RWPE2 (cell line): ENCODE data around the gene CSN1S1.

Experiments
- ATAC-seq: fragments of 200-7000 bp; cut with Tn5 transposase; 3 replicates; pipeline ENCODE4 v1.9.1; 2021; ENCODE audit warnings: low read depth
- DNase-seq: peaks from one replicate; pipeline ENCODE4 v3.0.0-alpha.2; 2020; ENCODE audit warnings: low spot score
- H3K27ac ChIP-seq: fragments of 450-650 bp; 2 replicates; pipeline ENCODE4 v1.5.1; 2017; ENCODE audit warnings: mild to moderate bottlenecking; ENCODE audit not compliant: poor library complexity, severe bottlenecking
- H3K27me3 ChIP-seq: fragments of 250-450 bp; sonication (Bioruptor Pico); 2 replicates; pipeline ENCODE4 v1.5.1; 2021; ENCODE audit warnings: mild to moderate bottlenecking, moderate library complexity; ENCODE audit not compliant: insufficient read depth, poor library complexity, severe bottlenecking
- H3K36me3 ChIP-seq: fragments of 250-450 bp; sonication (Bioruptor Pico); 2 replicates; pipeline ENCODE4 v1.5.1; 2020; ENCODE audit warnings: low read depth, mild to moderate bottlenecking, moderate library complexity
- H3K4me1 ChIP-seq: fragments of 250-450 bp; sonication (Bioruptor Pico); 2 replicates; pipeline ENCODE4 v1.5.1; 2021; ENCODE audit warnings: mild to moderate bottlenecking, moderate library complexity; ENCODE audit not compliant: insufficient read depth, poor library complexity, severe bottlenecking
- H3K4me3 ChIP-seq: fragments of 250-450 bp; sonication (Bioruptor Pico); 2 replicates; pipeline ENCODE4 v1.5.1; 2021; ENCODE audit warnings: mild to moderate bottlenecking, moderate library complexity; ENCODE audit not compliant: severe bottlenecking
- H3K9me3 ChIP-seq: fragments of 250-450 bp; sonication (Bioruptor Pico); 2 replicates; pipeline ENCODE4 v1.5.1; 2021; ENCODE audit warnings: mild to moderate bottlenecking, moderate library complexity; ENCODE audit not compliant: severe bottlenecking
- TF ChIP-seq, protein P1 (sequence below): fragments of 450-650 bp; IDR thresholded peaks from one replicate; pipeline ENCODE4 v1.5.1; 2017; ENCODE audit warnings: mild to moderate bottlenecking, moderate library complexity; ENCODE audit not compliant: poor library complexity, severe bottlenecking

The CSN1S1 gene

DNA sequence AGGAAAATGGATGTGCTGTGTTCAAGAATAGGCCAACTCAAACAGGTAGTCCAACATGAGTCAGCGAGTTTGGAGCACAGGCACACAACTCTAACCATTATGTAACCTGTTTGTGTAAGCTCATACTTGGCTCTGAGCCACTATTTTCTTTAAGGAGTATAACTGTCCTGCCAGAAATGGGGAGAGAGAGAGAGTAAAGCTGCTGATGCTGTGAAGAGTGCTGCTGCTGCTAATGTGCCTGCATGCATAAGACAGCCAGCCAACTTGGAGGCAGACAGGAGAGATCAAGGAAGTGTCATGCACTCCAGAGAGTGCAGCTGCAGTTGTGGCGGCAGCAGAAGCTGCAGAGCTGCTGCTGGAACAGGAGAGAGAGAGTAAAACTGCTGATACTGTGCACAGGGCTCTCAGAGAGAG is 53.2 kb downstream of the CSN1S1 start:
- Histone ChIP-seq H3K27ac (no peak overlapping the region), H3K27me3 (no peaks in the 10 kb centered on the region), H3K4me1 (no peaks in the 10 kb centered on the region), H3K9me3 (no peaks in the 10 kb centered on the region), H3K36me3 (no peaks in the 10 kb centered on the region), H3K4me3 (no peak overlapping the region)
- TF ChIP-seq, protein P1, sequence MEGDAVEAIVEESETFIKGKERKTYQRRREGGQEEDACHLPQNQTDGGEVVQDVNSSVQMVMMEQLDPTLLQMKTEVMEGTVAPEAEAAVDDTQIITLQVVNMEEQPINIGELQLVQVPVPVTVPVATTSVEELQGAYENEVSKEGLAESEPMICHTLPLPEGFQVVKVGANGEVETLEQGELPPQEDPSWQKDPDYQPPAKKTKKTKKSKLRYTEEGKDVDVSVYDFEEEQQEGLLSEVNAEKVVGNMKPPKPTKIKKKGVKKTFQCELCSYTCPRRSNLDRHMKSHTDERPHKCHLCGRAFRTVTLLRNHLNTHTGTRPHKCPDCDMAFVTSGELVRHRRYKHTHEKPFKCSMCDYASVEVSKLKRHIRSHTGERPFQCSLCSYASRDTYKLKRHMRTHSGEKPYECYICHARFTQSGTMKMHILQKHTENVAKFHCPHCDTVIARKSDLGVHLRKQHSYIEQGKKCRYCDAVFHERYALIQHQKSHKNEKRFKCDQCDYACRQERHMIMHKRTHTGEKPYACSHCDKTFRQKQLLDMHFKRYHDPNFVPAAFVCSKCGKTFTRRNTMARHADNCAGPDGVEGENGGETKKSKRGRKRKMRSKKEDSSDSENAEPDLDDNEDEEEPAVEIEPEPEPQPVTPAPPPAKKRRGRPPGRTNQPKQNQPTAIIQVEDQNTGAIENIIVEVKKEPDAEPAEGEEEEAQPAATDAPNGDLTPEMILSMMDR, result no peak
- ATAC-seq (peak; percentile 75), DNase-seq (no peak)

DNA sequence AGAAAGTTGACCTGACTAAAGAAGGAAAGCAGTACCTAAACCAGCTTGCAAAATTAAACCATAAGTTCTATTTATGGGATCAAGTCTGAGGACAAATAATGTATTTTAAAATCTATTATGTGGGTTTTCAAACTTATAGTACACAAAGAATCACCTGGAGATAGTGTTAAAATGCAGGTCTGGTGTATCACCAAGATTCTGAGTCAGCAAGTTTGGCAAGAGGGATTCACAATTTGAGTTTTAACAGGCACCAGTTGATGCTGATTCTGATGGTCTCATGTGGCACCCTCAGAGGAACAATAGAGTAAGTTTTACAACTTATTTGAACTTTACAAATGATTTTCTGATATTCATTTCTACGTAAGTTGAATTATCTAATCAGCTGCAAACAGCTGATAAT is 55.8 kb downstream of the CSN1S1 start:
- Histone ChIP-seq H3K9me3 (no peaks in the 10 kb centered on the region), H3K27me3 (no peaks in the 10 kb centered on the region), H3K4me1 (no peaks in the 10 kb centered on the region), H3K27ac (no peak overlapping the region), H3K36me3 (no peaks in the 10 kb centered on the region), H3K4me3 (no peak overlapping the region)
- no peak for DNase-seq
- ATAC-seq, result no peak
- TF ChIP-seq, protein P1, result no peak

GRCh38 chr4:69991016-69991415 is 60.1 kb downstream of the CSN1S1 start:
- no peaks in the 10 kb centered on the region for H3K4me1 ChIP-seq
- H3K4me3 ChIP-seq, result no peak overlapping the region
- TF ChIP-seq, protein P1, result no peak
- H3K27me3 ChIP-seq, result peaks cover 3% of the 10 kb centered on the region
- no peaks in the 10 kb centered on the region for H3K36me3 ChIP-seq
- DNase-seq (no peak), ATAC-seq (no peak)
- H3K27ac ChIP-seq, result no peak overlapping the region
- H3K9me3 ChIP-seq, result no peaks in the 10 kb centered on the region

DNA sequence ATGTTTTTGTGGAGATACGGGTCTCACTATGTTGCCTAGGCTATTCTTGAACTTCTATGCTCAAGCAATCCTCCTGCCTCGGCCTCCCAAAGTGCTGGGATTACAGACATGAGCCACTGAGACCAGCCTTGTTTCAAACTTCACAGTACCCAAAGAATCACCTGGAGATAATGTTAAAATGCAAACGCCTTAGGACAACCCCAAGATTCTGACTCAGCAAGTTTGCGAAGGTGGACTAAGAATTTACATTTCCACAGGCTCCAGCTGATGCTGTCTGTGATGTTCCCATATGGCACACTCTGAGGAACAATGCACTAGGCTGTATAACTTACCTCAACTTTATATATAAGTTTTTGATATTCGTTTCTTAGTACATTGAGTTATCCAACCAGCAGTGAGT is 63.9 kb downstream of the CSN1S1 start:
- no peak for DNase-seq
- ATAC-seq, result no peak
- Histone ChIP-seq H3K36me3 (no peaks in the 10 kb centered on the region), H3K4me3 (no peak overlapping the region), H3K27ac (no peak overlapping the region), H3K9me3 (no peaks in the 10 kb centered on the region), H3K4me1 (no peaks in the 10 kb centered on the region), H3K27me3 (peaks cover 3% of the 10 kb centered on the region)
- TF ChIP-seq, protein P1, result no peak

DNA sequence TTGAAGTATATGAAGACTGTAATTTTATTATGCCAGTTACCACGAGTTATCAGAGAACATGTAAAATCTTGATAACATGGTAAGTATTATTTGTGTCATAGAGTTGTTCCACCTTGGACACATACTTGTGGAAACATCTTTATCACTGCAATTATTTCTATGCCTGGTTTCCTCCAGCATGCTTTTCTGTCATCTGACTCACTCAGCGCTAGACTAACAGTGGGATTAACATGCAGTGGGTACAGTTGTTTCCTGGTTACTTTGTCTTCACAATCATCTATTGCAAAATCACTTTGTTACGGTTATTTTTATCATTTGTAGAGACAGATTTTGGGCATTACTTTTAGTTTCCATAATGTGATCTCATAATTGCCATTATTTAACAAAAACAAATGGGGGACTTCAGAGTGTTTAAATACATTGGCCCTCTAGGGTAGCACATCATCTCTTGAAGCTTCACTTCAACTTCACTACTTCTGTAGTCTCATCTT is 64.7 kb downstream of the CSN1S1 start, which contains the start of gene STATH:
TSS of gene STATH (plus strand) at position 441 of the 491 bp plus-strand sequence. CDS start 2,472 bp downstream, outside the sequence.
- Histone ChIP-seq H3K9me3 (no peaks in the 10 kb centered on the region), H3K36me3 (no peaks in the 10 kb centered on the region), H3K4me1 (no peaks in the 10 kb centered on the region), H3K27me3 (peaks cover 3% of the 10 kb centered on the region), H3K4me3 (no peak within 1 kb of the TSS), H3K27ac (no peak within 1 kb of the TSS)
- DNase-seq (no peak), ATAC-seq (0 out of 3 replicates have a peak, but pooled peaks have one; percentile 36)
- TF ChIP-seq, protein P1, result no peak
